Breast epithelium (tissue), 4 donors: Measurements from ENCODE around the gene RABL2B. TPM values are rescaled to one million over a fixed set of nuclear protein-coding genes. Genes with fewer than 3 reads are reported as not detected.
"Not testable (repeated sequence)": the region's sequence is repeated elsewhere in the genome, so short reads cannot be mapped to it uniquely, and the experiment has no call there.

Experiments
- DNase-seq, 2 donors: peaks; one replicate each; pipeline ENCODE4 v3.0.0-alpha.2; 2019; ENCODE audit warnings: low spot score in 2 of 2
- H3K27ac ChIP-seq, 2 donors: fragments of 200-600 bp; sonication (generic) in 1 of 2; one replicate each; pipeline ENCODE4 v1.5.1; 2016 to 2019; ENCODE audit warnings: mild to moderate bottlenecking in 1 of 2
- H3K27me3 ChIP-seq, 2 donors: fragments of 200-600 bp; sonication (generic) in 1 of 2; one replicate each; pipeline versions ENCODE4 v1.5.1 to v1.6.0; 2017 to 2019; ENCODE audit warnings: control low read depth in 1 of 2, mild to moderate bottlenecking in 1 of 2
- H3K36me3 ChIP-seq: fragments of 200-600 bp; one replicate; pipeline ENCODE4 v1.5.1; 2019
- H3K4me1 ChIP-seq, 2 donors: fragments of 200-600 bp; sonication (generic); one replicate each; pipeline ENCODE4 v1.5.1; 2016 to 2019; ENCODE audit warnings: control low read depth in 1 of 2
- H3K4me3 ChIP-seq, 3 donors: fragments of 200-600 bp; sonication (generic); 1 replicate in 2 of 3; 2 replicates in 1 of 3; pipeline ENCODE4 v1.5.1; 2016 to 2019; ENCODE audit warnings: mild to moderate bottlenecking in 3 of 3, moderate library complexity in 2 of 3
- H3K9me3 ChIP-seq, 2 donors: fragments of 200-600 bp; sonication (generic) in 1 of 2; one replicate each; pipeline ENCODE4 v1.5.1; 2016 to 2019; ENCODE audit warnings: control low read depth in 1 of 2
- POLR2AphosphoS5 ChIP-seq, 3 donors: sonication (generic); formaldehyde crosslinking; IDR thresholded peaks; one replicate each; pipeline ENCODE4 v1.6.1; 2017; ENCODE audit warnings: antibody characterized with exemption in 3 of 3
- intact Hi-C: fragments of 100-400 bp; cut with DNase I; formaldehyde crosslinking; loops from one replicate; pipeline ENCODE4 v1.15.1; 2023; ENCODE audit warnings: low total_unique reads
- total RNA-seq, 3 donors: library from RNA; depleted of rRNA; stranded (reverse); fragments of >200 nt; gene quantifications; one replicate each; pipeline ENCODE4 v1.1.0, GENCODE V29; 2016
- TF ChIP-seq, protein P1 (sequence below), 3 donors: fragments of 450-650 bp; IDR thresholded peaks; one replicate each; pipeline ENCODE4 v1.5.1; 2016 to 2017; ENCODE audit warnings: antibody characterized with exemption in 3 of 3, mild to moderate bottlenecking in 3 of 3, moderate library complexity in 3 of 3

RABL2B gene
- 10 to 100 TPM; 16.0 to 33.1 (median 32.1) TPM for total RNA-seq

DNA sequence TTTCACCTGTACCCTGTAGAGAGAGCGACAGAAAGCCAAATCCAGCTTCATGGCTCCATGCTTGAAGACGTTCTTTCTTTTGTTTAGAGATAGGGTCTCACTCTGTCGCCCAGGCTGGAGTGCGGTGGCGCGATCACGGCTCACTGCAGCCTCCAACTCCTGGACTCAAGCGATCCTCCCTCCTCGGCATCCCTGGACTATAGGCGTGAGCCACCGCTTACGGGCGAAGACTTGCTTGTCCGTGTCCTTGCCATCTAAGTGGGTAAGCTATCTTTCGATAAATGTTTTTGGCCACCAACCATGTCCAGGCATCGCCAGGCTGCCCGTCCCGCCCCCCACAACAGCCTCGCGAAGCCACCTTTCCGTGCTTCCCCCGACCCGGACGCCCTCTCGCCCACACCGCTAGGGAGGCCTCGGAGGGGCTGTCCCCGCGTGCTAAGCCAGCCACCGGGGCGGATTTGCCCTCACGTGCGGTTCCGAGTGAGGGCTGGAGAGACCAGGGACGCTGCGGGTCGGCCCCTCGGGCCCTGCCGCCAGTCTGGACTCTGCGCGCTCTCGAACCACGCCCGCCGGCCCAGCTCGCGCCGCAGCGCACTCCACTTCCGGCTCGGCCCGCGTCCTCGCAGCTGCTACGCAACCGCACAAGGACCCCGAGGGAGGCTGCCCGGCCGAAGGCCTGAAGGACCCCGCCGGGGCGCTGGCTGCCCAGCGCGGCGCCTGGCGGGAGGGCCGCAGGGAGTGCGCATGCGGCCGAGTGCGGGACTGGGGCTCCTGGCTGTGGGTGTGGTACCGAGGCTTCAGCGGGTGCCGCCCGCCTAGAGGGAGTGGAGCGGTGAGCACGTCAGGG is at the start of gene RABL2B:
Gene RABL2B, minus strand, starts transcription at position 604 of the 847 bp plus-strand sequence. CDS start 1,342 bp downstream, outside the sequence.
- H3K27me3 ChIP-seq, H3K36me3 ChIP-seq, H3K4me1 ChIP-seq, H3K27ac ChIP-seq, intact Hi-C loops, H3K9me3 ChIP-seq: not testable (repeated sequence)
- peak; percentile 76 to 84 for DNase-seq
- TF ChIP-seq POLR2AphosphoS5 (IDR thresholded peaks at IDR 0.05): peak in 1 of 3 donors; percentile 40
- H3K4me3 ChIP-seq: peak within 1 kb of the TSS; percentile 47 to 65 (median 55)

DNA sequence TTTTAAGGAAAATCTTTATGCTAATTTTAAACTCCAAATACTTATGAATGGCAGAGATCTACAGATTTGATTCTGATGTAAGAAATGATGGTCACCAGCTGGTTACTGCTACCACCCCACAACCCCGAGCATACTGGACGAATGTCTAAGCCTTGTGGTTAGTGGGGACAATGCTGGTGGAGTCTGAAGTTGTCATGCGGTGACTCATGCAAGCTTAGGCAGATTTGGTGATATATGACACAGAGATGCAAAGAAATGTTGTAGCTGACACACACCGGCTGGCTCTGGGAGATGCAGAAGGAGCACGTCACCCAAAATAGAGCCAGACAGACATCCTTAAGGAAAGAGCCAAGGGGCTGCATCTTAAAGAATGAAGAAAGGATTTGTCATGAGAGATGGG is 3.5 kb upstream of the RABL2B start:
- H3K4me3 ChIP-seq, DNase-seq, H3K27me3 ChIP-seq, intact Hi-C loops, H3K9me3 ChIP-seq, H3K4me1 ChIP-seq, H3K36me3 ChIP-seq, H3K27ac ChIP-seq: not testable (repeated sequence)

DNA sequence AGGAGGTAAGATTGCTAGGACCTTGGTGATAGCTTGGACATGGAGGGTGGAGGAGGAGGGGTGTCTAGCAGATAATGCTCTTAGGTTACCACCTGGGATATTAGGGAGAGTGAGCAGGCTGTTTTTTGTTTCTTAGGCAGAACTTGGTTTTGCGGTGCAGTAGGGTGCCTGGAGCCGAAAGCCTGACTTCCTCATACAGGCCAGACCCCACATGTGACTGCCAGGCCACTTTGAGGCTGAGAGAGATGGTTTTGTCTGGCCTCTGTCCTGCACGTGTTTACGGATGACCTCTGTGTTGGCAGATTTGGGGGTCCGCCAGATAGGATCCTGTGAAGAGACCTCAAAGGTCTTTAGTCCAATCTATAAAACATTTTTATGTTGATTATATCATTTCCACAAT is 1.9 kb upstream of the RABL2B start:
- intact Hi-C loops, H3K4me1 ChIP-seq, H3K4me3 ChIP-seq, H3K9me3 ChIP-seq, H3K36me3 ChIP-seq, H3K27ac ChIP-seq, H3K27me3 ChIP-seq: not testable (repeated sequence)
- DNase-seq: peak in 1 of 2 donors; percentile 20

DNA sequence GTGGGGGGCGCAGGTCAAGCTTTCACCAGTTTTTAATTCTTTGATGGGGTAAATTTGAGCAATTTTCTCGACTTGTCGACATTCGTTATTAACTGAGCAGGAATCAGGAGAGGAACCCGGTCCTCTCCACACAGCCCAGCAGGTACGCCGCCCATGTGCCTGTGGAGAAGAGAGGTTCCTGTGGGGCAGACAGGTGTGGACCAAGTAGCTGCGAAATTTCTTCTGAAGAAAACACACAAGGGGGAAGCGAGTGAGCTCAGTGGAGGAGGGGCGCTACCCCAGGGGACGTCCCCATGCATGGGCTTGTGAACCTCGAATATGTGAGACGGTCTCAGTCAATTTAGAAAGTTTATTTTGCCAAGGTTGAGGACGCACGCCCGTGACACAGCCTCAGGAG is 442 bp upstream of the RABL2B start:
- DNase-seq, H3K27ac ChIP-seq, H3K36me3 ChIP-seq, H3K4me1 ChIP-seq, H3K9me3 ChIP-seq, intact Hi-C loops, H3K27me3 ChIP-seq: not testable (repeated sequence)
- peak overlapping the region; percentile 47 to 65 (median 55) for H3K4me3 ChIP-seq

DNA sequence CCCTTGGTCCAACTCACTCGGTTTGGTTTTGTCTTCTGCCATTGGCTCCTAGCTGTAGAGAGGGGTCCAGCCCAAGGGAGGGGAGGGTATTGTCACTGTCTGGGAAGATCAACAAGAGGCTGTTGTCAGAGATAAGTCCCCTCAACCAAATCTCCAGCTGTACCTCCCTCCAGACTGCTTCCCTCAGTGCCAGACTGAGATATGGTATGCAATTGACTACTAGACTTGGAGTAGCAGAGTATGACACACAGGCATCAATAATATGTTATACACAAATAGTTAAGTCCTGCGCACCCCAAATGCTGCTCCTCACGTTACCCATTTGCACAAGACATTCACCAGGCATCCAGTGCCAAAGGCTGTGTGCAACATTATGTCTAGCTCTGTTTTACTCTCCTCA is 1.2 kb downstream of the RABL2B start:
- not testable (repeated sequence) for H3K4me1 ChIP-seq

DNA sequence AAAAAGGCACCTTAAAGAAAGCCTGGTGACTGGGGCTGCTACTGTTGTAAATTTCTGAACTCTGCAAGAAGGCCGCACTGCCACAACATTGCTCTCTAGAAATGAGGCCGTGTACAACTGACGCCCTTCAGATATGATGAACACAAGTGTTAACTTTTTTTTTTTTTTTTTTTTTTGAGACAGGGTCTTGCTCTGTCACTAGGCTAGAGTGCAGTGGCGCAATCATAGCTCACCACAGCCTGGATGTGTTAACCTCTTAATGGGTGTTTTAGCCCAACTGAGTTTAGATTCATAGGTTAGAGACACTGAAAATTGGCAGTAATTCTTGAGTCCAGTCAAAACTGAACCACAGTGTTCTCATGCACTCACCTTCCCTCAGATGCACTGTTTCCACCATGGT is 3.2 kb downstream of the RABL2B start:
- H3K9me3 ChIP-seq, intact Hi-C loops, H3K36me3 ChIP-seq, H3K4me1 ChIP-seq, DNase-seq, H3K27ac ChIP-seq, H3K4me3 ChIP-seq, H3K27me3 ChIP-seq: not testable (repeated sequence)

More for the DNA sequence above, 1.2 kb downstream of the RABL2B start:
- H3K36me3 ChIP-seq, H3K9me3 ChIP-seq, H3K27ac ChIP-seq, DNase-seq, H3K4me3 ChIP-seq, H3K27me3 ChIP-seq, intact Hi-C loops: not testable (repeated sequence)

DNA sequence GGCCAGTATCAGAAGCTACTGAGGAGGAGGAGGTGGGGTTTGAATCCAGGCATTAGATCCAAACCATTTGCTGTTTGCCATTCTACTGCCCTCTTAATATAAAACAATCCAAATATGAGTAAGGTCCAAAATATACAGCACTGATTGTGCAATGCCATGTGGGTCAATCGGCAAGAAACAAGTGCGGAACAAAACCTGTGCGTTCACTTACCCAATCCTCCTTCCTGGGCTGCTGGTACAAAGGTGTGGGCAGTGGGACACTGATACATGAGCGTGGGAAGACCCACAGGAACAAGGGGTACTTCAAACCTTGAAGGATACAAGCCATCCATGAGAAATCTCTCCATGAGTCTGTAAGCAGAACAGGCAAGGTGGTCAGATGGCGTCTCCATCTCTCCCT is 5.8 kb downstream of the RABL2B start:
- H3K4me3 ChIP-seq, H3K27ac ChIP-seq, H3K4me1 ChIP-seq, H3K27me3 ChIP-seq, H3K36me3 ChIP-seq, H3K9me3 ChIP-seq, intact Hi-C loops, DNase-seq: not testable (repeated sequence)

DNA sequence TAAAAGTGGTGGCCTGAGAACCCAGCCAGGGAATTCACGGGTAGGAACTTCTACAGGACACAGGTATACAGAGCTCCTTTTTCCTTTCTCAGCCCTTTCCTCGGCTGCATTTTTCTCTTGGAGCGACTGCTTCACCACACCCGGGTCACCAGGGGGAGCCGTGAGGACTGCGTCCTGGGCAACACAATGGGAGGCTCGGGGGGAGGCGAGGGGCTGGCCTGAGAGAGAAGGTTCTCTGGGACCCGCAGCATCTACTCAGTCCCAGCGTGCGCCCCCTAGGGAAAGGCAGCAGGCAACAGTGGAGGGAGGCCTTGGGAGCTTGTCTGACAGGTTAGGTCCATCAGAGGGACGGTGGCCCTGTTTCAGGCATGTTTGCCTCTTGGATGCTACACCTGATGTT is 8.3 kb downstream of the RABL2B start:
- intact Hi-C loops, H3K4me1 ChIP-seq, H3K9me3 ChIP-seq, H3K4me3 ChIP-seq, H3K36me3 ChIP-seq, H3K27me3 ChIP-seq, H3K27ac ChIP-seq: not testable (repeated sequence)
- TF ChIP-seq, protein P1, sequence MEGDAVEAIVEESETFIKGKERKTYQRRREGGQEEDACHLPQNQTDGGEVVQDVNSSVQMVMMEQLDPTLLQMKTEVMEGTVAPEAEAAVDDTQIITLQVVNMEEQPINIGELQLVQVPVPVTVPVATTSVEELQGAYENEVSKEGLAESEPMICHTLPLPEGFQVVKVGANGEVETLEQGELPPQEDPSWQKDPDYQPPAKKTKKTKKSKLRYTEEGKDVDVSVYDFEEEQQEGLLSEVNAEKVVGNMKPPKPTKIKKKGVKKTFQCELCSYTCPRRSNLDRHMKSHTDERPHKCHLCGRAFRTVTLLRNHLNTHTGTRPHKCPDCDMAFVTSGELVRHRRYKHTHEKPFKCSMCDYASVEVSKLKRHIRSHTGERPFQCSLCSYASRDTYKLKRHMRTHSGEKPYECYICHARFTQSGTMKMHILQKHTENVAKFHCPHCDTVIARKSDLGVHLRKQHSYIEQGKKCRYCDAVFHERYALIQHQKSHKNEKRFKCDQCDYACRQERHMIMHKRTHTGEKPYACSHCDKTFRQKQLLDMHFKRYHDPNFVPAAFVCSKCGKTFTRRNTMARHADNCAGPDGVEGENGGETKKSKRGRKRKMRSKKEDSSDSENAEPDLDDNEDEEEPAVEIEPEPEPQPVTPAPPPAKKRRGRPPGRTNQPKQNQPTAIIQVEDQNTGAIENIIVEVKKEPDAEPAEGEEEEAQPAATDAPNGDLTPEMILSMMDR (IDR thresholded peaks at IDR 0.05): peak in 2 of 3 donors; percentile 40 to 41
- DNase-seq: peak in 1 of 2 donors; percentile 27

DNA sequence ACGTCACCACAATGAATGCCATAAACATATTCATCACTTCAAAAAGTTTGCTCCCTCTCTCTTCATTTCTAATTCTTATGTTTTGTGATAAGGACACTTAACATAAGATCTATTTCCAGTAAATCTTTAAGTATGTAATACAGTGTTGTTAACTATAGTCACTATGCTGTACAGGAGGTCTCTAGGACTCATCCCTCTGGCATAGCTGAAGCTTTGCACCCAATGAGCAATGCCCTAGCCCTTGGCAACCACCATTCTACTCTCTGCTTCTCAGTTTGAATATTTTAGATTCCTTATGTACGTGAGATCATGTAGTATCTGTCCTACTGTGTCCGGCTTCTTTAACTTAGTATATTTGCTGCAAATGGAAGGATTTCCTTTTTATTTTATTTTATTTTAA is 19.1 kb downstream of the RABL2B start:
- H3K9me3 ChIP-seq, H3K36me3 ChIP-seq, intact Hi-C loops, H3K27me3 ChIP-seq, H3K27ac ChIP-seq, H3K4me3 ChIP-seq, H3K4me1 ChIP-seq, DNase-seq: not testable (repeated sequence)

DNA sequence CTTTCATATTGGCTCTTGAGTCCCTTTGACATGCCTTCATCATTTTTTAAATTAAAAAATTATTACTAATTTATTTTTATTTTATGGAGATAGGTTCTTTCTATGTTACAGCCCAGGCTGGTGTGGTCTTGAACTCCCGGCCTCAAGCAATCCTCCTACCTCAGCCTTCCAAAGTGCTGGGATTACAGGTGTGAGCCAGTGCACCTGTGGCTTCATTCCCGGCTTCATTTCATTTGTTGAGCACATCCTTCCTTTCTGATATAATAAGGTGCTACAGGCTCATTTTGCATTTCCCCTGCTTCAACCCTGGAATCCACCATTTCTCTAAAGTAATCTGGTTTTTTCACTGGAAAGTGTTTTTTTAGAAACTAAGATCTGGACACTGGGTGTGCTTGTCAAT is 21.6 kb downstream of the RABL2B start:
- DNase-seq, H3K4me3 ChIP-seq, H3K36me3 ChIP-seq, H3K9me3 ChIP-seq, H3K27me3 ChIP-seq, intact Hi-C loops, H3K27ac ChIP-seq, H3K4me1 ChIP-seq: not testable (repeated sequence)

DNA sequence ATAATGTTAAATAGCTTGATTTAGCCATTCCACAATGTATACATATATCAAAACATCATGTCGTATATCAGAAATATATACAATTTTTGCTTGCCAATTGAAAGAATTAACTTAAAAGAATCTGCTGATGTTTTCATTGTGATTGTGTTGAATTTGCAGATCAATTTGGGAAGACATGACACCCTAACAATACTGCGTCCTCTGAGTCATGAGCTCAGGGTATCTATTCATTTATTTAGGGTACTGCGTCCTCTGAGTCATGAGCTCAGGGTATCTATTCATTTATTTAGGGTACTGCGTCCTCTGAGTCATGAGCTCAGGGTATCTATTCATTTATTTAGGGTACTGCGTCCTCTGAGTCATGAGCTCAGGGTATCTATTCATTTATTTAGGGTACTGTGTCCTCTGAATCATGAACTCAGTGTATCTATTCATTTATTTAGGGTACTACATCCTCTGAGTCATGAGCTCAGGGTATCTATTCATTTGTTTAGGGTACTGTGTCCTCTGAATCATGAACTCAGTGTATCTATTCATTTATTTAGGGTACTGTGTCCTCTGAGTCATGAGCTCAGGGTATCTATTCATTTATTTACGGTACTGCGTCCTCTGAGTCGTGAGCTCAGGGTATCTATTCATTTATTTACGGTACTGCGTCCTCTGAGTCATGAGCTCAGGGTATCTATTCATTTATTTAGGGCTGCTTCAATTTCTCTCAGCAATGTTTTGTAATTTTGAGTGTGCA is 23.7 kb downstream of the RABL2B start:
- H3K9me3 ChIP-seq, H3K27ac ChIP-seq, H3K27me3 ChIP-seq, H3K4me3 ChIP-seq, H3K36me3 ChIP-seq, intact Hi-C loops, DNase-seq, H3K4me1 ChIP-seq: not testable (repeated sequence)
